Keratinocyte (primary cell): ENCODE data around the gene STK16. TPM values are rescaled to one million over a fixed set of nuclear protein-coding genes. Genes with fewer than 3 reads are reported as not detected.
A peak's percentile ranks its signal among the peaks of the same experiment; 100 is the strongest.
"Not testable (repeated sequence)": the region's sequence is repeated elsewhere in the genome, so short reads cannot be mapped to it uniquely, and the experiment has no call there.

Experiments
- DNase-seq: peaks from one replicate; pipeline ENCODE4 v3.0.0-alpha.2; 2011; ENCODE audit warnings: low read depth, missing footprints, low spot score
- FAIRE-seq: peaks from 2 replicates; lab custom pipeline; 2011; peaks lifted over from hg19 to GRCh38; lab: Jason Lieb, UNC
- H2AFZ ChIP-seq: 2 replicates; pipeline ENCODE4 v1.6.0; 2012; ENCODE audit warnings: low read length, control low read depth, inconsistent platforms; ENCODE audit not compliant: control insufficient read depth
- H3K27ac ChIP-seq: 2 replicates; pipeline ENCODE4 v1.5.1; 2011; ENCODE audit warnings: low read length; ENCODE audit not compliant: control insufficient read depth, insufficient read depth
- H3K27me3 ChIP-seq: 3 replicates; pipeline ENCODE4 v1.6.0; 2011; ENCODE audit warnings: low read length; ENCODE audit not compliant: control insufficient read depth, insufficient read depth; ENCODE audit errors: extremely low read depth
- H3K36me3 ChIP-seq, 2 experiments: 2 replicates in 1 of 2; 3 replicates in 1 of 2; pipeline ENCODE4 v1.5.1; 2011; ENCODE audit warnings: low read length in 2 of 2, mild to moderate bottlenecking in 1 of 2; ENCODE audit not compliant: control insufficient read depth in 2 of 2, insufficient read depth in 2 of 2; ENCODE audit errors: extremely low read depth in 1 of 2
- H3K4me1 ChIP-seq: 3 replicates; pipeline ENCODE4 v1.5.1; 2011; ENCODE audit warnings: low read length; ENCODE audit not compliant: control insufficient read depth, insufficient read depth; ENCODE audit errors: extremely low read depth
- H3K4me2 ChIP-seq: 3 replicates; pipeline ENCODE4 v1.6.0; 2011; ENCODE audit warnings: low read depth, low read length; ENCODE audit not compliant: control insufficient read depth, insufficient read depth; ENCODE audit errors: extremely low read depth
- H3K4me3 ChIP-seq, 3 experiments: fragments of 200-600 bp in 1 of 3; sonication (generic) in 1 of 3; 2 replicates in 2 of 3; 3 replicates in 1 of 3; pipeline ENCODE4 v1.5.1; 2011 to 2016; ENCODE audit warnings: low read length in 3 of 3, mild to moderate bottlenecking in 3 of 3, control low read depth in 2 of 3, inconsistent platforms in 1 of 3, low read depth in 1 of 3, mixed read lengths in 1 of 3, mixed run types in 1 of 3, moderate library complexity in 1 of 3; ENCODE audit not compliant: control insufficient read depth in 2 of 3, insufficient read depth in 2 of 3; ENCODE audit errors: extremely low read depth in 1 of 3
- H3K79me2 ChIP-seq: 2 replicates; pipeline ENCODE4 v1.6.0; 2012; ENCODE audit warnings: low read length; ENCODE audit not compliant: control insufficient read depth, insufficient read depth
- H3K9ac ChIP-seq: 3 replicates; pipeline ENCODE4 v1.6.0; 2011; ENCODE audit warnings: low read length; ENCODE audit not compliant: control insufficient read depth, insufficient read depth; ENCODE audit errors: extremely low read depth
- H3K9me1 ChIP-seq: 3 replicates; pipeline ENCODE4 v1.6.0; 2011; ENCODE audit warnings: low read length; ENCODE audit not compliant: control insufficient read depth, insufficient read depth; ENCODE audit errors: extremely low read depth
- H3K9me3 ChIP-seq: 2 replicates; pipeline ENCODE4 v1.5.1; 2012; ENCODE audit warnings: low read depth, low read length; ENCODE audit not compliant: control insufficient read depth
- H4K20me1 ChIP-seq: 3 replicates; pipeline ENCODE4 v1.6.0; 2011; ENCODE audit warnings: low read length; ENCODE audit not compliant: control insufficient read depth, insufficient read depth; ENCODE audit errors: extremely low read depth
- CTCF ChIP-seq, 3 experiments: IDR thresholded peaks in 1 of 3; conservative IDR thresholded peaks in 1 of 3; optimal IDR thresholded peaks in 1 of 3; 2 replicates in 2 of 3; 3 replicates in 1 of 3; pipeline versions ENCODE3 to v1.5.1; 2011; ENCODE audit warnings: low read length in 3 of 3, mild to moderate bottlenecking in 3 of 3, moderate library complexity in 2 of 3, control low read depth in 1 of 3, inconsistent platforms in 1 of 3; ENCODE audit not compliant: insufficient read depth in 2 of 3; ENCODE audit errors: extremely low read depth in 1 of 3
- EZH2 ChIP-seq: IDR thresholded peaks from one replicate; pipeline ENCODE4 v1.6.1; 2012; ENCODE audit warnings: inconsistent platforms, mild to moderate bottlenecking, low read length, moderate library complexity
- dilution Hi-C: fragments of 300-500 bp; cut with MboI; formaldehyde crosslinking; loops from one replicate; pipeline ENCODE4 v1.7.0; 2020; ENCODE audit warnings: low sequenced_read_pairs; ENCODE audit not compliant: extremely low pct_ligation_motif_present
- polyA plus RNA-seq, 5 experiments: library from polyadenylated mRNA; depleted of rRNA in 3 of 5; stranded (reverse) in 3 of 5; stranded (forward) in 1 of 5; unstranded in 1 of 5; fragments of >200 nt; gene quantifications; 1 replicate in 1 of 5; 2 replicates in 3 of 5; 3 replicates in 1 of 5; pipeline versions ENCODE4 v1.2.1 to v1.2.3, GENCODE V29; 2011 to 2012; ENCODE audit warnings: missing spikeins in 2 of 5, low read depth in 1 of 5, low replicate concordance in 1 of 5

The STK16 gene
- polyA plus RNA-seq, 1 donor (not counting 4 experiments of a cell fraction or from before 2014, with no cell fraction given) = 35.8 TPM

DNA sequence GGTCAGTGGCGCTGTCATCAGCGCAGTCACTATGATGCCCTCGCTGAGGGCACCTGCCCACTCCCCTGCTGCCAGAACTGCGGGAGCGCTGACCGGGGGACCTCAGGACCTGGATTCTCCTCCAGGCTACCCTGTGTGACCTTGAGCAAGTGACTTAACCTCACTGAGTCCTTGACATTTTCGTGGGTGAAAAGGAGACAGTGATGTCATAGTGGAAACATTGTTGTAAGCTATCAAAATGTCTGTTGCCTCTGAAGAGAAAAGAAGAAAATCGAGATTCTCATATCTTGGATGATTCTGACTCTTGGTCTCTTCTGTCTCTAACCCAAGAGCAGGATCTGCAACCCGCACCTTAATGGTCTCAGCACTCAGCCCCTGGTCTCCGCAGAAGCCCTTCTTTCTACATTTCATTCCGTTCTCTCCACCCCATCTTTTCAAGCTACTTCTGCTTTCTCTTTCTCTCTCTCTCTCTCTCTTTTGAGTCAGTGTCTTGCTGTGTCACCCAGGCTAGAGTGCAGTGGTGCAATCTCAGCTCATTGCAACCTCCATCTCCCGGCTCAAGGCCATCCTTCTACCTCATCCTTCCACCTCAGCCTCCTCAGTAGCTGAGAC, 9.4 kb downstream of the STK16 start:
- Histone ChIP-seq H3K27me3 (peaks cover 4% of the 10 kb centered on the region), H3K4me1 (peaks cover 33% of the 10 kb centered on the region), H3K4me3 (peak overlapping the region; percentile 74 to 92 (median 90)), H3K79me2 (peaks cover 34% of the 10 kb centered on the region), H3K36me3 (peaks cover 18 to 24% of the 10 kb centered on the region in 2 experiments), H4K20me1 (peaks cover 3% of the 10 kb centered on the region), H2AFZ (peak overlapping the region; percentile 92), H3K27ac (no peak overlapping the region), H3K4me2 (peak overlapping the region; percentile 95), H3K9ac (peak overlapping the region; percentile 93), H3K9me1 (no peaks in the 10 kb centered on the region), H3K9me3 (no peaks in the 10 kb centered on the region)
- dilution Hi-C loops = no loop called here
- FAIRE-seq = no peak
- no peak for DNase-seq
- TF ChIP-seq CTCF (optimal IDR thresholded peaks at IDR 0.05 in 1 of 3, IDR thresholded peaks at IDR 0.05 in 1 of 3, conservative IDR thresholded peaks at IDR 0.05 in 1 of 3; ENCODE audit: extremely low read depth in 1 of 3, insufficient read depth in 2 of 3, low read length in 3 of 3) (no peak), EZH2 (no peak)

DNA sequence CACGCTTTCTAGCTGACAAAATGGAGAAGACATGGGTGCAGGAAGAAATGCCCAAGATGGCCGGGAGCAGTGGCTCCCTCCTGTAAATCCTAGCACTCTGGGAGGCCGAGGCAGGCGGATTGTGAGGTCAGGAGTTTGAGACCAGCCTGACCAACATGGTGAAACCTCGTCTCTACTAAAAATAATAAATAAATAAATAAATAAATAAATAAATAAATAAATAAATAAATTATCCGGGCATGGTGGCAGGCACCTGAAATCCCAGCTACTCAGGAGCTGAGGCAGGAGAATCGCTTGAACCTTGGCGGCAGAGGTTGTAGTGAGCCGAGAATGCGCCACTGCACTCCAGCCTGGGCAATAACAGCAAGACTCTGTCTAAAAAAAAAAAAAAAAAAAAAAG, 13.7 kb downstream of the STK16 start:
- H3K4me2 ChIP-seq, H3K27me3 ChIP-seq, dilution Hi-C loops, H4K20me1 ChIP-seq, H3K9me3 ChIP-seq, H3K4me3 ChIP-seq, FAIRE-seq, H3K9ac ChIP-seq, H3K79me2 ChIP-seq, H2AFZ ChIP-seq, H3K4me1 ChIP-seq, H3K27ac ChIP-seq, H3K9me1 ChIP-seq, DNase-seq, H3K36me3 ChIP-seq: not testable (repeated sequence)
